Left cardiac atrium (tissue), 2 donors: ENCODE data around the gene PAN3. TPM values are rescaled to one million over a fixed set of nuclear protein-coding genes. Genes with fewer than 3 reads are reported as not detected.

ENCODE experiments used
- total RNA-seq, 2 donors: library from RNA; stranded (reverse); fragmentation: NEBNext Ultra II Directional; extraction: Animal tissue kit (Norgen Biotek cat#: 25700); gene quantifications; one replicate each; pipeline ENCODE4 v1.2.1, GENCODE V29; 2021
- donor health status: DM: no; HTN: yes; CAD: no; lungs with severe emphysema.
- donor health status: DM: yes; HTN: yes; CAD: no.

Gene PAN3
- total RNA-seq, 2 donors from 2014 or later, result 12.3 to 12.8 TPM

Other genes starting within 250 kb of the PAN3 start
- gene PDX1, start 218.5 kb upstream of the PAN3 start, total RNA-seq, result not detected
- gene CDX2, start 169.2 kb upstream of the PAN3 start, total RNA-seq, result not detected
- gene URAD, start 149.9 kb upstream of the PAN3 start, total RNA-seq, result not detected
- under 1 TPM; 0.12 to 0.26 TPM for gene FLT3, start 38.0 kb upstream of the PAN3 start, total RNA-seq